Right ventricle myocardium superior (tissue), 1 donor: ENCODE results near the gene SGK1. TPM values are rescaled to one million over a fixed set of nuclear protein-coding genes. Genes with fewer than 3 reads are reported as not detected.
A peak's percentile ranks its signal among the peaks of the same experiment; 100 is the strongest.
"Not testable (repeated sequence)": the region's sequence is repeated elsewhere in the genome, so short reads cannot be mapped to it uniquely, and the experiment has no call there.

Experiments used
- ATAC-seq: fragments of 200-7000 bp; cut with Tn5 transposase; one replicate; pipeline ENCODE4 v1.9.1; 2020; ENCODE audit warnings: mild to moderate bottlenecking; ENCODE audit not compliant: poor library complexity
- DNase-seq: peaks from one replicate; pipeline ENCODE4 v3.0.0-alpha.2; 2020
- intact Hi-C: fragments of 100-400 bp; cut with DNase I; formaldehyde crosslinking; loops from one replicate; pipeline ENCODE4 v1.11.2; 2022
- total RNA-seq: library from RNA; stranded (reverse); fragmentation: NEBNext Ultra II Directional; extraction: Animal tissue kit (Norgen Biotek cat#: 25700); gene quantifications from one replicate; pipeline ENCODE4 v1.2.1, GENCODE V29; 2021
- donor health status: DM: no; HTN: yes; CAD: no; lungs with severe emphysema.

The SGK1 gene
- total RNA-seq, 1 donor from 2014 or later = 23.6 TPM

GRCh38 chr6:134310817-134311216 lies 7.1 kb downstream of the SGK1 start:
- no peak for ATAC-seq
- no peak for DNase-seq
- intact Hi-C loops = no loop called here

GRCh38 chr6:134309983-134310605 lies 7.8 kb downstream of the SGK1 start:
- ATAC-seq (no peak), DNase-seq (no peak)
- intact Hi-C loops = no loop called here

- intact Hi-C loops = no loop called here
Observed at GRCh38 chr6:134309227-134309626, 8.7 kb downstream of the SGK1 start.

GRCh38 chr6:134308800-134309199 lies 9.1 kb downstream of the SGK1 start:
- DNase-seq = no peak
- intact Hi-C loops = no loop called here
- no peak for ATAC-seq

More at GRCh38 chr6:134309227-134309626, 8.7 kb downstream of the SGK1 start:
- DNase-seq (no peak), ATAC-seq (no peak)

- no peak for ATAC-seq
- intact Hi-C loops = no loop called here
- no peak for DNase-seq
Observed at GRCh38 chr6:134307870-134308269, 10.0 kb downstream of the SGK1 start.

GRCh38 chr6:134307075-134307474 lies 10.8 kb downstream of the SGK1 start:
- ATAC-seq (no peak), DNase-seq (no peak)
- intact Hi-C loops = no loop called here

- DNase-seq, ATAC-seq, intact Hi-C loops: not testable (repeated sequence)
Observed at GRCh38 chr6:134304381-134304780, 13.5 kb downstream of the SGK1 start.

- ATAC-seq = no peak
- no peak for DNase-seq
- intact Hi-C loops = no loop called here
Observed at GRCh38 chr6:134303891-134304290, 14.0 kb downstream of the SGK1 start.

- intact Hi-C loops = no loop called here
- no peak for ATAC-seq
- no peak for DNase-seq
Observed at GRCh38 chr6:134299236-134299635, 18.7 kb downstream of the SGK1 start.

GRCh38 chr6:134296762-134297161 lies 21.1 kb downstream of the SGK1 start:
- DNase-seq = no peak
- intact Hi-C loops = no loop called here
- no peak for ATAC-seq

- intact Hi-C loops = no loop called here
- ATAC-seq (peak; percentile 92), DNase-seq (no peak)
Observed at GRCh38 chr6:134295953-134296553, 21.9 kb downstream of the SGK1 start.

- intact Hi-C loops = no loop called here
- ATAC-seq (no peak), DNase-seq (no peak)
Observed at GRCh38 chr6:134293659-134294161, 24.2 kb downstream of the SGK1 start.

GRCh38 chr6:134291156-134291555 lies 26.8 kb downstream of the SGK1 start:
- DNase-seq (no peak), ATAC-seq (no peak)
- intact Hi-C loops = no loop called here

GRCh38 chr6:134289204-134289575 lies 28.7 kb downstream of the SGK1 start:
- intact Hi-C loops = no loop called here
- DNase-seq (no peak), ATAC-seq (no peak)

GRCh38 chr6:134288538-134289203 lies 29.2 kb downstream of the SGK1 start:
- intact Hi-C loops = no loop called here
- DNase-seq (no peak), ATAC-seq (peak; percentile 51)

- no peak for ATAC-seq
Observed at GRCh38 chr6:134287859-134288537, 29.9 kb downstream of the SGK1 start.

GRCh38 chr6:134282816-134283215 lies 35.1 kb downstream of the SGK1 start:
- DNase-seq (no peak), ATAC-seq (no peak)
- intact Hi-C loops = no loop called here

More at GRCh38 chr6:134287859-134288537, 29.9 kb downstream of the SGK1 start:
- DNase-seq = no peak
- intact Hi-C loops = no loop called here

- no peak for DNase-seq
- no peak for ATAC-seq
- intact Hi-C loops = no loop called here
Observed at GRCh38 chr6:134281388-134281787, 36.5 kb downstream of the SGK1 start.

- DNase-seq (no peak), ATAC-seq (no peak)
- intact Hi-C loops = no loop called here
Observed at GRCh38 chr6:134278000-134278399, 39.9 kb downstream of the SGK1 start.
